Endodermal cell (in vitro differentiated cells): Measurements from ENCODE around the gene CACNA1H. TPM values are rescaled to one million over a fixed set of nuclear protein-coding genes. Genes with fewer than 3 reads are reported as not detected.

Experiments used
- DNase-seq: peaks from one replicate; pipeline ENCODE4 v3.0.0-alpha.2; 2017
- H3K27ac ChIP-seq: 2 replicates; pipeline ENCODE4 v1.5.1; 2013; ENCODE audit warnings: mild to moderate bottlenecking, low read depth, low read length, moderate library complexity
- H3K27me3 ChIP-seq: 2 replicates; pipeline ENCODE4 v1.6.1; 2013; ENCODE audit warnings: mild to moderate bottlenecking, low read length, moderate library complexity; ENCODE audit not compliant: insufficient read depth, control insufficient read depth, poor library complexity, severe bottlenecking
- H3K36me3 ChIP-seq: 2 replicates; pipeline ENCODE4 v1.7.0; 2013; ENCODE audit warnings: mild to moderate bottlenecking, low read length, moderate library complexity; ENCODE audit not compliant: control insufficient read depth, insufficient read depth
- H3K4me1 ChIP-seq: one replicate; pipeline ENCODE4 v1.7.0; 2013; ENCODE audit warnings: low read length; ENCODE audit not compliant: control insufficient read depth, insufficient read depth
- H3K4me3 ChIP-seq: 2 replicates; pipeline ENCODE4 v1.5.1; 2013; ENCODE audit warnings: mild to moderate bottlenecking, low read length, moderate library complexity
- H3K9ac ChIP-seq: 2 replicates; pipeline ENCODE4 v1.6.1; 2013; ENCODE audit warnings: mild to moderate bottlenecking, low read length, moderate library complexity; ENCODE audit not compliant: poor library complexity, severe bottlenecking; ENCODE audit errors: extremely low read depth
- H3K9me3 ChIP-seq: 2 replicates; pipeline ENCODE4 v1.6.1; 2013; ENCODE audit warnings: mild to moderate bottlenecking, low read length, moderate library complexity; ENCODE audit not compliant: control insufficient read depth
- H3K27ac Mint-ChIP-seq: 2 replicates; pipeline ENCODE4 v1.8.0; 2020; ENCODE audit warnings: mixed read lengths
- H3K27me3 Mint-ChIP-seq: 2 replicates; pipeline ENCODE4 v1.8.0; 2021; ENCODE audit warnings: mild to moderate bottlenecking, mixed read lengths; ENCODE audit not compliant: insufficient read depth
- H3K36me3 Mint-ChIP-seq: 2 replicates; pipeline ENCODE4 v1.8.0; 2020; ENCODE audit warnings: low read depth, mixed read lengths
- H3K4me1 Mint-ChIP-seq: 2 replicates; pipeline ENCODE4 v1.8.0; 2020; ENCODE audit warnings: mixed read lengths
- H3K4me3 Mint-ChIP-seq: 2 replicates; pipeline ENCODE4 v1.8.0; 2020; ENCODE audit warnings: mild to moderate bottlenecking, moderate library complexity, mixed read lengths
- H3K9me3 Mint-ChIP-seq: 2 replicates; pipeline ENCODE4 v1.8.0; 2020; ENCODE audit warnings: mild to moderate bottlenecking, mixed read lengths
- CTCF ChIP-seq: fragments of 200-600 bp; sonication (generic); conservative IDR thresholded peaks from 2 replicates; pipeline ENCODE4 v1.5.0; 2021; ENCODE audit warnings: antibody characterized with exemption, mild to moderate bottlenecking
- WGBS, 2 experiments: methylation state at CpG; one replicate each; pipeline versions ENCODE4 v1.1.5 to v1.1.7; 2013; ENCODE audit warnings: missing lambda C conversion rate in 2 of 2, mixed read lengths in 1 of 2; ENCODE audit not compliant: insufficient coverage in 1 of 2, insufficient read length in 1 of 2; 5-methylcytosine and 5-hydroxymethylcytosine counted together
- total RNA-seq, 2 donors: library from RNA; stranded (reverse); fragmentation: NEBNext Ultra II Directional in 1 of 2; extraction: Animal tissue kit (Norgen Biotek cat#: 25700) in 1 of 2; gene quantifications; 2 replicates in 1 of 2; 3 replicates in 1 of 2; pipeline ENCODE4 v1.2.1, GENCODE V29; 2021

Gene CACNA1H
- total RNA-seq, 2 donors from 2014 or later, result 31.6 to 45.0 TPM

DNA sequence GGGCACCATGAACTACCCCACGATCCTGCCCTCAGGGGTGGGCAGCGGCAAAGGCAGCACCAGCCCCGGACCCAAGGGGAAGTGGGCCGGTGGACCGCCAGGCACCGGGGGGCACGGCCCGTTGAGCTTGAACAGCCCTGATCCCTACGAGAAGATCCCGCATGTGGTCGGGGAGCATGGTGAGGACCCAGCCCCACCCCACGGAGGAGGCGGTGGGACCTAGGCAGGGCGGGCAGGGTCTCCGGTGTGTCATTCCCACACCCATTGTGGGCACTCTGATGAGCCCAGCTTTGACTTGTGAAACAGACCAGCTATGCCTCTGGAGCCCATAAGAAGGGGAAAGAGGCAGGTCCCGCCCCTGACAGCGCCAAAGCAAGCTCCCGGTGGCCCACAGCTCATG is 49.4 kb downstream of the CACNA1H start:
- Histone ChIP-seq H3K27ac (no peak overlapping the region), H3K27me3 (no peaks in the 10 kb centered on the region), H3K36me3 (peaks cover 4% of the 10 kb centered on the region), H3K9me3 (no peaks in the 10 kb centered on the region), H3K4me3 (no peak overlapping the region), H3K4me1 (no peaks in the 10 kb centered on the region), H3K9ac (no peak overlapping the region)
- Mint-ChIP-seq H3K4me3 (no peak overlapping the region), H3K4me1 (no peaks in the 10 kb centered on the region), H3K27me3 (no peaks in the 10 kb centered on the region), H3K27ac (no peak overlapping the region), H3K9me3 (no peaks in the 10 kb centered on the region), H3K36me3 (peaks cover 19% of the 10 kb centered on the region)
- no peak for DNase-seq
- no peak for TF ChIP-seq CTCF
- WGBS, 2 experiments, result 92 to 94% methylated on average over 5 to 18 of the region's 18 CpGs

DNA sequence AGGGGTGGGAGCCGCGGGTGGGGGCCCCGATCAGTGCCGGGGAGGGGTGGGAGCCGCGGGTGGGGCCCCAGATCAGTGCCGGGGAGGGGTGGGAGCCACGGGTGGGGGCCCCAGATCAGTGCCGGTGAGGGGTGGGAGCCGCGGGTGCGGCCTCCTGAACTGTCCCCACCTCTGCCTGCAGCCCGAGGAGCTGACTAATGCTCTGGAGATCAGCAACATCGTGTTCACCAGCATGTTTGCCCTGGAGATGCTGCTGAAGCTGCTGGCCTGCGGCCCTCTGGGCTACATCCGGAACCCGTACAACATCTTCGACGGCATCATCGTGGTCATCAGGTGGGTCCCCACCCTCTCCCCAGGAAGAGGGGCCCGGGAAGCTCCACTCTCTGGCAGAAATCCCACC is 52.0 kb downstream of the CACNA1H start:
- H3K9ac ChIP-seq, result no peak overlapping the region

GRCh38 chr16:1206326-1206725 is 53.4 kb downstream of the CACNA1H start:
- DNase-seq, result peak; percentile 66
- Mint-ChIP-seq H3K9me3 (no peaks in the 10 kb centered on the region), H3K27ac (no peak overlapping the region), H3K36me3 (peaks cover 22% of the 10 kb centered on the region), H3K4me3 (no peak overlapping the region), H3K27me3 (no peaks in the 10 kb centered on the region), H3K4me1 (no peaks in the 10 kb centered on the region)
- no peaks in the 10 kb centered on the region for H3K9me3 ChIP-seq
- TF ChIP-seq CTCF, result peak; percentile 32
- H3K36me3 ChIP-seq, result peaks cover 7% of the 10 kb centered on the region
- no peaks in the 10 kb centered on the region for H3K27me3 ChIP-seq
- no peaks in the 10 kb centered on the region for H3K4me1 ChIP-seq
- H3K9ac ChIP-seq, result no peak overlapping the region
- no peak overlapping the region for H3K4me3 ChIP-seq
- H3K27ac ChIP-seq, result no peak overlapping the region
- WGBS, 2 experiments, result 86 to 88% methylated on average over 8 to 9 of the region's 9 CpGs

More for the DNA sequence above, 52.0 kb downstream of the CACNA1H start:
- Histone ChIP-seq H3K9me3 (no peaks in the 10 kb centered on the region), H3K27me3 (no peaks in the 10 kb centered on the region), H3K36me3 (peaks cover 7% of the 10 kb centered on the region), H3K27ac (no peak overlapping the region), H3K4me1 (no peaks in the 10 kb centered on the region), H3K4me3 (no peak overlapping the region)
- Mint-ChIP-seq H3K9me3 (no peaks in the 10 kb centered on the region), H3K27ac (no peak overlapping the region), H3K4me3 (no peak overlapping the region), H3K4me1 (no peaks in the 10 kb centered on the region), H3K27me3 (no peaks in the 10 kb centered on the region), H3K36me3 (peaks cover 24% of the 10 kb centered on the region)
- no peak for DNase-seq
- no peak for TF ChIP-seq CTCF
- WGBS, 2 experiments, result 95 to 97% methylated on average over 12 to 15 of the region's 21 CpGs
